Upper lobe of left lung (tissue), 6 donors: Measurements from ENCODE around the gene SUPT5H. TPM values are rescaled to one million over a fixed set of nuclear protein-coding genes. Genes with fewer than 3 reads are reported as not detected.

ENCODE experiments used
- ATAC-seq, 2 donors: fragments of 200-7000 bp; cut with Tn5 transposase; one replicate each; pipeline ENCODE4 v1.9.1; 2022; ENCODE audit warnings: mild to moderate bottlenecking in 2 of 2, moderate library complexity in 2 of 2; ENCODE audit not compliant: low FRiP score in 2 of 2
- DNase-seq, 2 donors: peaks; one replicate each; pipeline ENCODE4 v3.0.0-alpha.2; 2019 to 2020
- H3K27ac ChIP-seq, 4 donors: fragments of 200-600 bp; sonication (generic); one replicate each; pipeline ENCODE4 v1.5.1; 2016 to 2019
- H3K27me3 ChIP-seq, 4 donors: fragments of 200-600 bp; sonication (generic); one replicate each; pipeline ENCODE4 v1.5.1; 2017 to 2019
- H3K36me3 ChIP-seq, 4 donors: fragments of 200-600 bp; sonication (generic); one replicate each; pipeline ENCODE4 v1.5.1; 2016 to 2019
- H3K4me1 ChIP-seq, 4 donors: fragments of 200-600 bp; sonication (generic); one replicate each; pipeline ENCODE4 v1.5.1; 2018 to 2019
- H3K4me3 ChIP-seq, 4 donors: fragments of 200-600 bp; sonication (generic); one replicate each; pipeline ENCODE4 v1.5.1; 2017 to 2019; ENCODE audit warnings: mild to moderate bottlenecking in 2 of 4, moderate library complexity in 1 of 4
- H3K9me3 ChIP-seq, 4 donors: fragments of 200-600 bp; sonication (generic); one replicate each; pipeline ENCODE4 v1.5.1; 2018 to 2019
- EP300 ChIP-seq, 4 donors: sonication (generic); formaldehyde crosslinking; IDR thresholded peaks; one replicate each; pipeline ENCODE4 v1.5.1; 2017; ENCODE audit warnings: antibody characterized with exemption in 4 of 4, control low read depth in 2 of 4
- POLR2A ChIP-seq, 4 donors: fragments of 450-650 bp; IDR thresholded peaks; one replicate each; pipeline ENCODE4 v1.5.1; 2016 to 2017; ENCODE audit warnings: antibody characterized with exemption in 4 of 4, mild to moderate bottlenecking in 2 of 4
- POLR2AphosphoS5 ChIP-seq, 2 donors: sonication (generic); formaldehyde crosslinking; IDR thresholded peaks; one replicate each; pipeline ENCODE4 v1.5.1; 2017; ENCODE audit warnings: antibody characterized with exemption in 2 of 2
- WGBS, 2 donors: methylation state at CpG; one replicate each; pipeline ENCODE4 v1.1.5; 2017 to 2018; 5-methylcytosine and 5-hydroxymethylcytosine counted together
- total RNA-seq, 6 donors: library from RNA; depleted of rRNA in 4 of 6; stranded (reverse); fragments of >200 nt in 4 of 6; gene quantifications; one replicate each; pipeline versions ENCODE4 v1.1.0 to v1.2.1, GENCODE V29; 2016 to 2021
- TF ChIP-seq, protein P1 (sequence below), 6 experiments: fragments of 450-650 bp in 4 of 6; fragments of 200-600 bp in 2 of 6; sonication (generic) in 2 of 6; IDR thresholded peaks; one replicate each; pipeline ENCODE4 v1.5.1; 2016 to 2019; ENCODE audit warnings: antibody characterized with exemption in 6 of 6
- donor health status: DM: no; HTN: no; CAD: no; lungs with moderate emphysema.
- donor health status: DM: no; HTN: yes; CAD: no; lungs with severe emphysema.

SUPT5H gene
- total RNA-seq, 6 donors from 2014 or later = 94.9 to 183 (median 111) TPM

DNA sequence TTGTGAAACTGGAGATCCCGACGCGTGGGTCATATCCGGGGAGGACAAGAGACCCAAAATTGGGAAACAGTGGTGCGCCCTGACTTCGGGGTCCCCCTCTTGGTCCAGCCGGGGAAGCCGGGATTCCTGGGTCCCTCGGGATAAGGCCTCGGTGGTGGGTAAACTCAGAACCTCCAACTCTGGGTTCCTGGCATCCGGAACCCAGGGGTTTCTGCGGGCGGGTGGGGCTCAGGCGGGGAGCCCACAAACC, 38.0 kb upstream of the SUPT5H start:
- ATAC-seq (no peak), DNase-seq (no peak)
- peak overlapping the region; percentile 72 to 92 (median 80) for H3K4me3 ChIP-seq
- H3K9me3 ChIP-seq = no peaks in the 10 kb centered on the region
- H3K27ac ChIP-seq = peak overlapping the region; percentile 99 to 100 (median 100)
- TF ChIP-seq EP300 (IDR thresholded peaks at IDR 0.05) = no peak
- TF ChIP-seq, protein P1, sequence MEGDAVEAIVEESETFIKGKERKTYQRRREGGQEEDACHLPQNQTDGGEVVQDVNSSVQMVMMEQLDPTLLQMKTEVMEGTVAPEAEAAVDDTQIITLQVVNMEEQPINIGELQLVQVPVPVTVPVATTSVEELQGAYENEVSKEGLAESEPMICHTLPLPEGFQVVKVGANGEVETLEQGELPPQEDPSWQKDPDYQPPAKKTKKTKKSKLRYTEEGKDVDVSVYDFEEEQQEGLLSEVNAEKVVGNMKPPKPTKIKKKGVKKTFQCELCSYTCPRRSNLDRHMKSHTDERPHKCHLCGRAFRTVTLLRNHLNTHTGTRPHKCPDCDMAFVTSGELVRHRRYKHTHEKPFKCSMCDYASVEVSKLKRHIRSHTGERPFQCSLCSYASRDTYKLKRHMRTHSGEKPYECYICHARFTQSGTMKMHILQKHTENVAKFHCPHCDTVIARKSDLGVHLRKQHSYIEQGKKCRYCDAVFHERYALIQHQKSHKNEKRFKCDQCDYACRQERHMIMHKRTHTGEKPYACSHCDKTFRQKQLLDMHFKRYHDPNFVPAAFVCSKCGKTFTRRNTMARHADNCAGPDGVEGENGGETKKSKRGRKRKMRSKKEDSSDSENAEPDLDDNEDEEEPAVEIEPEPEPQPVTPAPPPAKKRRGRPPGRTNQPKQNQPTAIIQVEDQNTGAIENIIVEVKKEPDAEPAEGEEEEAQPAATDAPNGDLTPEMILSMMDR (IDR thresholded peaks at IDR 0.05) = no peak
- no peak for TF ChIP-seq POLR2AphosphoS5 (IDR thresholded peaks at IDR 0.05)
- TF ChIP-seq POLR2A (IDR thresholded peaks at IDR 0.05) = no peak
- peaks cover 33 to 57% (median 44%) of the 10 kb centered on the region in 4 donors for H3K4me1 ChIP-seq
- WGBS, 2 donors = 0% methylated on average over 13 of the region's 14 CpGs; no CpG with 5 or more reads in 1 of the 2 donors
- H3K27me3 ChIP-seq = no peaks in the 10 kb centered on the region
- peaks cover 11 to 23% (median 15%) of the 10 kb centered on the region in 4 donors for H3K36me3 ChIP-seq

DNA sequence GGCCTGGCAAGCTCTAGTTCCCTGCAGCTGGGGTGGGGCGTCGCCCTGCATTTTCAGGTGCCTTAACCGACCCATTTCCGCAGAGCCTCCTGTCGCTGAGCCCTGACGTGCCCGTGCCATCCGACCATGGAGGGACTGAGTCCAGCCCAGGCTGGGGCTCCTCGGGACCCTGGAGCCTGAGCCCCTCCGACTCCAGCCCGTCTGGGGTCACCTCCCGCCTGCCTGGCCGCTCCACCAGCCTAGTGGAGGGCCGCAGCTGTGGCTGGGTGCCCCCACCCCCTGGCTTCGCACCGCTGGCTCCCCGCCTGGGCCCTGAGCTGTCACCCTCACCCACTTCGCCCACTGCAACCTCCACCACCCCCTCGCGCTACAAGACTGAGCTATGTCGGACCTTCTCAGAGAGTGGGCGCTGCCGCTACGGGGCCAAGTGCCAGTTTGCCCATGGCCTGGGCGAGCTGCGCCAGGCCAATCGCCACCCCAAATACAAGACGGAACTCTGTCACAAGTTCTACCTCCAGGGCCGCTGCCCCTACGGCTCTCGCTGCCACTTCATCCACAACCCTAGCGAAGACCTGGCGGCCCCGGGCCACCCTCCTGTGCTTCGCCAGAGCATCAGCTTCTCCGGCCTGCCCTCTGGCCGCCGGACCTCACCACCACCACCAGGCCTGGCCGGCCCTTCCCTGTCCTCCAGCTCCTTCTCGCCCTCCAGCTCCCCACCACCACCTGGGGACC, 37.6 kb upstream of the SUPT5H start:
- Histone ChIP-seq H3K36me3 (peaks cover 11 to 23% (median 15%) of the 10 kb centered on the region in 4 donors), H3K27me3 (no peaks in the 10 kb centered on the region), H3K9me3 (no peaks in the 10 kb centered on the region), H3K4me1 (peaks cover 33 to 55% (median 41%) of the 10 kb centered on the region in 4 donors), H3K4me3 (peak overlapping the region; percentile 72 to 92 (median 80)), H3K27ac (peak overlapping the region; percentile 99 to 100 (median 100))
- no peak for ATAC-seq
- TF ChIP-seq EP300 (IDR thresholded peaks at IDR 0.05) (peak in 1 of 4 donors; percentile 8), POLR2A (IDR thresholded peaks at IDR 0.05) (peak; percentile 8 to 71 (median 54)), POLR2AphosphoS5 (IDR thresholded peaks at IDR 0.05) (peak; percentile 87 to 98)
- TF ChIP-seq, protein P1 (IDR thresholded peaks at IDR 0.05) = peak in 1 of 6 experiments; percentile 0
- WGBS, 2 donors = 17 to 35% methylated on average over 8 to 37 of the region's 40 CpGs
- DNase-seq = peak; percentile 59 to 91

DNA sequence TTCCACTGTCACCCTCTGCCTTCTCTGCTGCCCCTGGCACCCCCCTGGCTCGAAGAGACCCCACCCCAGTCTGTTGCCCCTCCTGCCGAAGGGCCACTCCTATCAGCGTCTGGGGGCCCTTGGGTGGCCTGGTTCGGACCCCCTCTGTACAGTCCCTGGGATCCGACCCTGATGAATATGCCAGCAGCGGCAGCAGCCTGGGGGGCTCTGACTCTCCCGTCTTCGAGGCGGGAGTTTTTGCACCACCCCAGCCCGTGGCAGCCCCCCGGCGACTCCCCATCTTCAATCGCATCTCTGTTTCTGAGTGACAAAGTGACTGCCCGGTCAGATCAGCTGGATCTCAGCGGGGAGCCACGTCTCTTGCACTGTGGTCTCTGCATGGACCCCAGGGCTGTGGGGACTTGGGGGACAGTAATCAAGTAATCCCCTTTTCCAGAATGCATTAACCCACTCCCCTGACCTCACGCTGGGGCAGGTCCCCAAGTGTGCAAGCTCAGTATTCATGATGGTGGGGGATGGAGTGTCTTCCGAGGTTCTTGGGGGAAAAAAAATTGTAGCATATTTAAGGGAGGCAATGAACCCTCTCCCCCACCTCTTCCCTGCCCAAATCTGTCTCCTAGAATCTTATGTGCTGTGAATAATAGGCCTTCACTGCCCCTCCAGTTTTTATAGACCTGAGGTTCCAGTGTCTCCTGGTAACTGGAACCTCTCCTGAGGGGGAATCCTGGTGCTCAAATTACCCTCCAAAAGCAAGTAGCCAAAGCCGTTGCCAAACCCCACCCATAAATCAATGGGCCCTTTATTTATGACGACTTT, 36.8 kb upstream of the SUPT5H start:
- WGBS, 2 donors = 25 to 40% methylated on average over 7 to 15 of the region's 20 CpGs
- H3K4me1 ChIP-seq = peaks cover 33 to 55% (median 42%) of the 10 kb centered on the region in 4 donors

DNA sequence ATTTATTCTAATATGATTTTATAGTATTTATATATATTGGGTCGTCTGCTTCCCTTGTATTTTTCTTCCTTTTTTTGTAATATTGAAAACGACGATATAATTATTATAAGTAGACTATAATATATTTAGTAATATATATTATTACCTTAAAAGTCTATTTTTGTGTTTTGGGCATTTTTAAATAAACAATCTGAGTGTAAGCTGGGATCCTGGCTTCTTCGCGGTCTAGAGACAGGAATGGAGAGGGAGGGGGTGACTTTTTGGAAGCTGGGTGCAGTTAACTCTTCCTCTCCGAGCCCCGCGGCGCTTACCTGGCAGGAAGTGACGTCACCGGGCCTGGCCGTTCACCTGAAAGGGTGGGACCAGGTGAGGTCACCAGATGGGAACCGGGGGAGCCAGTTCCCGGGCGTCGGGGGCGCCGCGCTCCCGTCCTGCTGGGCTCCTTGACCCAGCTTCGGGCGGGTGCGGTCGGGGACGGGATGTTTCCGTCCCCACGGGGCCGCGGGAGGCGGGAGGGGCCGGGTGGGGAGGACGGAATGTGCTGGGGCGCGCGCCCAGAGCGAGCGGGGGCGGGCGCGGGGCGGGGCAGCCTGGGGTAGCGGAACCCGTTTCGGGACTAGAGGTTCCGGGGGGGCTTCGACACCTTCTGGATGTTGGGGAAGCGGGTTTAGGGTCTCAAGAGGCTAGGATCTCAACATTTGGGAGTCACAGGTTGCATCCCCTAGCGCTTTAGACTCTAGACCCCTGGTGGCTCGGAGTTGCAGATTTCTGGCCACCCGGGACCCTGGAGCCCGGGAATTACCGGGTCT, 36.0 kb upstream of the SUPT5H start:
- DNase-seq = peak; percentile 96 to 99
- H3K27me3 ChIP-seq = no peaks in the 10 kb centered on the region
- ATAC-seq = peak; percentile 40 to 52
- H3K9me3 ChIP-seq = no peaks in the 10 kb centered on the region
- peaks cover 32 to 58% (median 45%) of the 10 kb centered on the region in 4 donors for H3K4me1 ChIP-seq
- H3K27ac ChIP-seq = peak overlapping the region; percentile 99 to 100 (median 100)
- WGBS, 2 donors = 0 to 1% methylated on average over 13 to 40 of the region's 52 CpGs
- H3K4me3 ChIP-seq = peak overlapping the region; percentile 72 to 92 (median 80)
- H3K36me3 ChIP-seq = peaks cover 11 to 23% (median 15%) of the 10 kb centered on the region in 4 donors
- TF ChIP-seq, protein P1 (IDR thresholded peaks at IDR 0.05) = peak in 1 of 6 experiments; percentile 30
- TF ChIP-seq POLR2AphosphoS5 (IDR thresholded peaks at IDR 0.05) (peak; percentile 97 to 99), POLR2A (IDR thresholded peaks at IDR 0.05) (peak in 3 of 4 donors; percentile 7 to 90 (median 50)), EP300 (IDR thresholded peaks at IDR 0.05) (peak in 3 of 4 donors; percentile 72 to 98 (median 97))

More for the DNA sequence above, 36.8 kb upstream of the SUPT5H start:
- ATAC-seq = no peak
- H3K27me3 ChIP-seq = no peaks in the 10 kb centered on the region
- DNase-seq = peak in 1 of 2 donors; percentile 87
- peak overlapping the region; percentile 72 to 92 (median 80) for H3K4me3 ChIP-seq
- H3K27ac ChIP-seq = peak overlapping the region; percentile 99 to 100 (median 100)
- peaks cover 11 to 23% (median 15%) of the 10 kb centered on the region in 4 donors for H3K36me3 ChIP-seq
- H3K9me3 ChIP-seq = no peaks in the 10 kb centered on the region
- TF ChIP-seq, protein P1 (IDR thresholded peaks at IDR 0.05) = no peak
- peak in 3 of 4 donors; percentile 20 to 22 (median 22) for TF ChIP-seq POLR2A (IDR thresholded peaks at IDR 0.05)
- peak; percentile 72 to 96 for TF ChIP-seq POLR2AphosphoS5 (IDR thresholded peaks at IDR 0.05)
- no peak for TF ChIP-seq EP300 (IDR thresholded peaks at IDR 0.05)
